D341Med (cell line): ENCODE data around the gene ADIRF.
"Not testable (repeated sequence)": the region's sequence is repeated elsewhere in the genome, so short reads cannot be mapped to it uniquely, and the experiment has no call there.

Experiments
- DNase-seq: peaks from one replicate; pipeline ENCODE4 v3.0.0; 2012; ENCODE audit warnings: low spot score

ADIRF gene

GRCh38 chr10:86946213-86947155 is 21.8 kb upstream of the ADIRF start:
- peak; percentile 3 for DNase-seq

- DNase-seq, result not testable (repeated sequence)
Measured at GRCh38 chr10:86947806-86948205, 20.5 kb upstream of the ADIRF start.

GRCh38 chr10:86950349-86950748 is 17.9 kb upstream of the ADIRF start:
- DNase-seq, result no peak

GRCh38 chr10:86951184-86951761 is 17.0 kb upstream of the ADIRF start:
- DNase-seq, result no peak

- no peak for DNase-seq
Measured at GRCh38 chr10:86952106-86952505, 16.2 kb upstream of the ADIRF start.

- not testable (repeated sequence) for DNase-seq
Measured at GRCh38 chr10:86952697-86953096, 15.6 kb upstream of the ADIRF start.

- no peak for DNase-seq
Measured at GRCh38 chr10:86953747-86954680, 14.3 kb upstream of the ADIRF start.

- DNase-seq, result no peak
Measured at GRCh38 chr10:86954681-86955500, 13.4 kb upstream of the ADIRF start.

- no peak for DNase-seq
Measured at GRCh38 chr10:86955501-86956194, 12.6 kb upstream of the ADIRF start.

- DNase-seq, result no peak
Measured at GRCh38 chr10:86956195-86956847, 12.0 kb upstream of the ADIRF start.

GRCh38 chr10:86956848-86957448 is 11.3 kb upstream of the ADIRF start:
- no peak for DNase-seq

- no peak for DNase-seq
Measured at GRCh38 chr10:86957471-86958115, 10.7 kb upstream of the ADIRF start, which contains the start of gene MMRN2. Gene MMRN2 (minus strand): TSS chr10:86957615. CDS start chr10:86957541, 74 bp downstream.

- no peak for DNase-seq
Measured at GRCh38 chr10:86958116-86958900, 10.0 kb upstream of the ADIRF start, which contains the start of gene SNCG. Gene SNCG (plus strand): TSS chr10:86958599. CDS start chr10:86958698, 99 bp downstream.

- no peak for DNase-seq
Measured at GRCh38 chr10:86958901-86959736, 9.2 kb upstream of the ADIRF start.

- DNase-seq, result no peak
Measured at GRCh38 chr10:86959737-86960002, 8.6 kb upstream of the ADIRF start.

GRCh38 chr10:86960003-86960862 is 8.0 kb upstream of the ADIRF start:
- peak; percentile 61 for DNase-seq
